Epidermal melanocyte (primary cell): ENCODE measurements around the gene TPM4.

Experiments
- DNase-seq: peaks from one replicate; pipeline ENCODE4 v3.0.0; 2011; ENCODE audit warnings: low spot score; ENCODE audit not compliant: insufficient read length

TPM4 gene

GRCh38 chr19:16041299-16041990, 34.9 kb upstream of the TPM4 start:
- peak; percentile 96 for DNase-seq

GRCh38 chr19:16041991-16042386, 34.3 kb upstream of the TPM4 start:
- no peak for DNase-seq

- no peak for DNase-seq
These were observed 33.7 kb upstream of the TPM4 start for GRCh38 chr19:16042533-16043085.

GRCh38 chr19:16043156-16043757, 33.0 kb upstream of the TPM4 start:
- DNase-seq: no peak

GRCh38 chr19:16044746-16045145, 31.5 kb upstream of the TPM4 start:
- no peak for DNase-seq

- DNase-seq: no peak
These were observed 31.1 kb upstream of the TPM4 start for GRCh38 chr19:16045171-16045570.

- no peak for DNase-seq
These were observed 30.4 kb upstream of the TPM4 start for GRCh38 chr19:16045893-16046292.

GRCh38 chr19:16048583-16048982, 27.7 kb upstream of the TPM4 start:
- no peak for DNase-seq

- DNase-seq: no peak
These were observed 24.9 kb upstream of the TPM4 start for GRCh38 chr19:16051254-16052025.

GRCh38 chr19:16052353-16052752, 23.9 kb upstream of the TPM4 start:
- DNase-seq: no peak

- DNase-seq: no peak
These were observed 19.2 kb upstream of the TPM4 start for GRCh38 chr19:16057062-16057461.

- no peak for DNase-seq
These were observed 16.0 kb upstream of the TPM4 start for GRCh38 chr19:16060294-16060693.

GRCh38 chr19:16061943-16062342, 14.4 kb upstream of the TPM4 start:
- no peak for DNase-seq

GRCh38 chr19:16062789-16063188, 13.5 kb upstream of the TPM4 start:
- DNase-seq: no peak

GRCh38 chr19:16064209-16064889, 11.9 kb upstream of the TPM4 start:
- DNase-seq: no peak

- DNase-seq: no peak
These were observed 9.6 kb upstream of the TPM4 start for GRCh38 chr19:16066611-16067104.

GRCh38 chr19:16067205-16067938, 8.9 kb upstream of the TPM4 start:
- DNase-seq: no peak

GRCh38 chr19:16068696-16069259, 7.5 kb upstream of the TPM4 start:
- no peak for DNase-seq

GRCh38 chr19:16069813-16070365, 6.4 kb upstream of the TPM4 start:
- DNase-seq: no peak

GRCh38 chr19:16070366-16070990, 5.8 kb upstream of the TPM4 start:
- no peak for DNase-seq
